Mononuclear cell (primary cell): ENCODE results near the gene CACNA2D3. TPM values are rescaled to one million over a fixed set of nuclear protein-coding genes. Genes with fewer than 3 reads are reported as not detected.

ENCODE experiments used
- H3K27me3 ChIP-seq: 2 replicates; pipeline ENCODE4 v1.6.0; 2011; ENCODE audit warnings: low read length, control low read depth; ENCODE audit not compliant: insufficient read depth
- H3K4me1 ChIP-seq: 2 replicates; pipeline ENCODE4 v1.5.1; 2011; ENCODE audit warnings: mild to moderate bottlenecking, low read length, control low read depth; ENCODE audit not compliant: insufficient read depth
- H3K4me3 ChIP-seq: 2 replicates; pipeline ENCODE4 v1.5.1; 2011; ENCODE audit warnings: mild to moderate bottlenecking, low read length, moderate library complexity
- H3K9me3 ChIP-seq: 2 replicates; pipeline ENCODE4 v1.5.1; 2011; ENCODE audit warnings: low read depth, mild to moderate bottlenecking, control low read depth, low read length
- total RNA-seq: library from RNA; depleted of rRNA; stranded (reverse); fragments of >200 nt; gene quantifications from one replicate; pipeline ENCODE4 v1.2.3, GENCODE V29; 2012

CACNA2D3 gene
- total RNA-seq, 1 donor: 2.0 TPM

GRCh38 chr3:54206874-54207273, 84.5 kb downstream of the CACNA2D3 start:
- H3K27me3 ChIP-seq: no peaks in the 10 kb centered on the region
- no peaks in the 10 kb centered on the region for H3K9me3 ChIP-seq
- H3K4me1 ChIP-seq: no peaks in the 10 kb centered on the region
- no peak overlapping the region for H3K4me3 ChIP-seq

GRCh38 chr3:54211097-54211496, 88.7 kb downstream of the CACNA2D3 start:
- H3K9me3 ChIP-seq: no peaks in the 10 kb centered on the region
- H3K27me3 ChIP-seq: no peaks in the 10 kb centered on the region
- no peaks in the 10 kb centered on the region for H3K4me1 ChIP-seq
- no peak overlapping the region for H3K4me3 ChIP-seq

GRCh38 chr3:54212723-54213122, 90.4 kb downstream of the CACNA2D3 start:
- H3K4me1 ChIP-seq: no peaks in the 10 kb centered on the region
- no peak overlapping the region for H3K4me3 ChIP-seq
- no peaks in the 10 kb centered on the region for H3K27me3 ChIP-seq
- no peaks in the 10 kb centered on the region for H3K9me3 ChIP-seq

GRCh38 chr3:54213907-54214306, 91.6 kb downstream of the CACNA2D3 start:
- Histone ChIP-seq H3K9me3 (no peaks in the 10 kb centered on the region), H3K27me3 (no peaks in the 10 kb centered on the region), H3K4me3 (no peak overlapping the region), H3K4me1 (no peaks in the 10 kb centered on the region)

GRCh38 chr3:54214845-54215244, 92.5 kb downstream of the CACNA2D3 start:
- Histone ChIP-seq H3K4me3 (no peak overlapping the region), H3K27me3 (no peaks in the 10 kb centered on the region), H3K4me1 (no peaks in the 10 kb centered on the region), H3K9me3 (no peaks in the 10 kb centered on the region)

GRCh38 chr3:54215521-54215920, 93.2 kb downstream of the CACNA2D3 start:
- Histone ChIP-seq H3K4me3 (no peak overlapping the region), H3K9me3 (no peaks in the 10 kb centered on the region), H3K4me1 (no peaks in the 10 kb centered on the region), H3K27me3 (no peaks in the 10 kb centered on the region)

- Histone ChIP-seq H3K27me3 (no peaks in the 10 kb centered on the region), H3K9me3 (no peaks in the 10 kb centered on the region), H3K4me3 (no peak overlapping the region), H3K4me1 (no peaks in the 10 kb centered on the region)
Observed at GRCh38 chr3:54217828-54218227, 95.5 kb downstream of the CACNA2D3 start.

- Histone ChIP-seq H3K9me3 (no peaks in the 10 kb centered on the region), H3K27me3 (no peaks in the 10 kb centered on the region), H3K4me1 (no peaks in the 10 kb centered on the region), H3K4me3 (no peak overlapping the region)
Observed at GRCh38 chr3:54222316-54222715, 100.0 kb downstream of the CACNA2D3 start.

- no peaks in the 10 kb centered on the region for H3K4me1 ChIP-seq
- no peak overlapping the region for H3K4me3 ChIP-seq
- no peaks in the 10 kb centered on the region for H3K27me3 ChIP-seq
- no peaks in the 10 kb centered on the region for H3K9me3 ChIP-seq
Observed at GRCh38 chr3:54223063-54223462, 100.7 kb downstream of the CACNA2D3 start.

GRCh38 chr3:54225841-54226528, 103.6 kb downstream of the CACNA2D3 start:
- Histone ChIP-seq H3K4me1 (no peaks in the 10 kb centered on the region), H3K9me3 (no peaks in the 10 kb centered on the region), H3K4me3 (no peak overlapping the region), H3K27me3 (no peaks in the 10 kb centered on the region)

GRCh38 chr3:54228806-54229205, 106.5 kb downstream of the CACNA2D3 start:
- H3K4me3 ChIP-seq: no peak overlapping the region

GRCh38 chr3:54232618-54233017, 110.3 kb downstream of the CACNA2D3 start:
- Histone ChIP-seq H3K4me1 (no peaks in the 10 kb centered on the region), H3K4me3 (no peak overlapping the region), H3K9me3 (no peaks in the 10 kb centered on the region), H3K27me3 (peaks cover 3% of the 10 kb centered on the region)

More at GRCh38 chr3:54228806-54229205, 106.5 kb downstream of the CACNA2D3 start:
- Histone ChIP-seq H3K4me1 (no peaks in the 10 kb centered on the region), H3K9me3 (no peaks in the 10 kb centered on the region), H3K27me3 (peaks cover 3% of the 10 kb centered on the region)

GRCh38 chr3:54235998-54236397, 113.6 kb downstream of the CACNA2D3 start:
- Histone ChIP-seq H3K4me1 (no peaks in the 10 kb centered on the region), H3K4me3 (no peak overlapping the region), H3K9me3 (no peaks in the 10 kb centered on the region), H3K27me3 (peaks cover 3% of the 10 kb centered on the region)

- Histone ChIP-seq H3K4me1 (no peaks in the 10 kb centered on the region), H3K4me3 (no peak overlapping the region), H3K27me3 (peaks cover 3% of the 10 kb centered on the region), H3K9me3 (no peaks in the 10 kb centered on the region)
Observed at GRCh38 chr3:54237109-54237508, 114.8 kb downstream of the CACNA2D3 start.

- peaks cover 1% of the 10 kb centered on the region for H3K27me3 ChIP-seq
- H3K4me3 ChIP-seq: no peak overlapping the region
- H3K4me1 ChIP-seq: no peaks in the 10 kb centered on the region
- H3K9me3 ChIP-seq: no peaks in the 10 kb centered on the region
Observed at GRCh38 chr3:54237788-54238502, 115.6 kb downstream of the CACNA2D3 start.

- no peaks in the 10 kb centered on the region for H3K9me3 ChIP-seq
- H3K27me3 ChIP-seq: no peaks in the 10 kb centered on the region
- H3K4me3 ChIP-seq: no peak overlapping the region
- H3K4me1 ChIP-seq: no peaks in the 10 kb centered on the region
Observed at GRCh38 chr3:54240309-54240708, 118.0 kb downstream of the CACNA2D3 start.
